K562 (cell line): ENCODE measurements around the gene CALML4. TPM values are rescaled to one million over a fixed set of nuclear protein-coding genes. Genes with fewer than 3 reads are reported as not detected.

Source experiments
- ATAC-seq: fragments of 200-7000 bp; cut with Tn5 transposase; 3 replicates; pipeline ENCODE4 v1.9.1; 2020; ENCODE audit warnings: moderate library complexity
- BruUV-seq: library from RNA; stranded (reverse); fragments of 400-500 nt; replicated peaks from 2 replicates; lab custom pipeline; 2021; lab: Mats Ljungman, UMichigan
- CTCF ChIA-PET: fragments of 300-600 bp; formaldehyde crosslinking; extraction: SDS; loops from one replicate; lab custom pipeline; 2021; ENCODE audit warnings: low intra/inter-chr PET ratio; lab: Yijun Ruan, JAX
- POLR2A ChIA-PET: fragments of 300-600, 350-650 bp; sonication (Branson Sonifier 250); formaldehyde crosslinking; extraction: SDS; loops from one replicate; lab custom pipeline; 2021; ENCODE audit warnings: antibody characterized with exemption, inconsistent platforms; lab: Yijun Ruan, JAX
- DNase-seq, 4 experiments: peaks; one replicate each; pipeline versions ENCODE4 v3.0.0 to v3.0.0-alpha.2; 2011 to 2018; ENCODE audit warnings: low spot score in 3 of 4, mixed read lengths in 3 of 4; ENCODE audit errors: extremely low read depth in 1 of 4
- FAIRE-seq: peaks from 2 replicates; lab custom pipeline; 2011; peaks lifted over from hg19 to GRCh38; lab: Jason Lieb, UNC
- H2AFZ ChIP-seq: 2 replicates; pipeline ENCODE4 v1.6.0; 2011; ENCODE audit warnings: low read depth, low read length, control low read depth, inconsistent platforms
- H3K27ac ChIP-seq: fragments of 200-600 bp; 3 replicates; pipeline ENCODE4 v1.8.0; 2011; ENCODE audit warnings: low read depth, mild to moderate bottlenecking, control low read depth, inconsistent platforms, low read length, moderate library complexity, mixed read lengths; ENCODE audit errors: extremely low read depth
- H3K27me3 ChIP-seq, 2 experiments: fragments of 300-600 bp in 1 of 2; 2 replicates in 1 of 2; 3 replicates in 1 of 2; pipeline versions ENCODE4 v1.6.0 to v1.8.0; 2011; ENCODE audit warnings: inconsistent platforms in 2 of 2, low read length in 2 of 2, mild to moderate bottlenecking in 1 of 2, mixed read lengths in 1 of 2, moderate library complexity in 1 of 2; ENCODE audit not compliant: control insufficient read depth in 2 of 2, insufficient read depth in 2 of 2
- H3K36me3 ChIP-seq: fragments of 300-600 bp; 3 replicates; pipeline ENCODE4 v1.8.0; 2011; ENCODE audit warnings: mild to moderate bottlenecking, low read length, inconsistent platforms; ENCODE audit not compliant: control insufficient read depth, insufficient read depth
- H3K4me1 ChIP-seq, 2 experiments: fragments of 200-600 bp in 1 of 2; replicated peaks in 1 of 2; 2 replicates in 1 of 2; 3 replicates in 1 of 2; pipeline versions ENCODE4 v1.5.1 to v1.8.0; 2011; ENCODE audit warnings: inconsistent platforms in 2 of 2, low read length in 2 of 2, mild to moderate bottlenecking in 1 of 2, mixed read lengths in 1 of 2, moderate library complexity in 1 of 2; ENCODE audit not compliant: control insufficient read depth in 2 of 2, insufficient read depth in 2 of 2
- H3K4me2 ChIP-seq: 2 replicates; pipeline ENCODE4 v1.6.1; 2011; ENCODE audit warnings: low read length, control low read depth, inconsistent platforms, mixed read lengths; ENCODE audit not compliant: insufficient read depth
- H3K4me3 ChIP-seq: fragments of 200-600 bp; sonication (generic), shearing (Covaris generic); 2 replicates; pipeline ENCODE4 v1.5.1; 2016; ENCODE audit warnings: control low read depth, inconsistent platforms
- H3K79me2 ChIP-seq: fragments of 200-600 bp; 3 replicates; pipeline ENCODE4 v1.8.0; 2011; ENCODE audit warnings: low read length, inconsistent platforms; ENCODE audit not compliant: control insufficient read depth, insufficient read depth
- H3K9ac ChIP-seq, 2 experiments: 2 replicates each; pipeline versions ENCODE4 v1.6.0 to v1.6.1; 2011; ENCODE audit warnings: low read depth in 2 of 2, low read length in 2 of 2, control low read depth in 1 of 2, inconsistent platforms in 1 of 2, mild to moderate bottlenecking in 1 of 2, mixed read lengths in 1 of 2; ENCODE audit not compliant: insufficient read depth in 1 of 2
- H3K9me1 ChIP-seq: one replicate; pipeline ENCODE4 v1.6.0; 2011; ENCODE audit warnings: inconsistent platforms, mild to moderate bottlenecking, low read length, moderate library complexity; ENCODE audit not compliant: control insufficient read depth, insufficient read depth
- H3K9me3 ChIP-seq: replicated peaks from 2 replicates; pipeline ENCODE4 v1.5.1; 2011; ENCODE audit warnings: low read depth, low read length, inconsistent platforms; ENCODE audit not compliant: control insufficient read depth, insufficient read depth
- H4K20me1 ChIP-seq: replicated peaks from 2 replicates; pipeline ENCODE4 v1.6.1; 2011; ENCODE audit warnings: low read length, inconsistent platforms, mixed read lengths; ENCODE audit not compliant: control insufficient read depth, insufficient read depth
- FOSL1 ChIP-seq: fragments of 200-800 bp; sonication (Bioruptor generic); conservative IDR thresholded peaks from 2 replicates; pipeline ENCODE4 v1.6.1; 2016; ENCODE audit warnings: missing genetic modification characterization, missing compliant biosample characterization
- KDM1A ChIP-seq, 2 experiments: fragments of 450-650 bp; IDR thresholded peaks; 2 replicates each; pipeline ENCODE4 v1.6.1; 2016; ENCODE audit warnings: mild to moderate bottlenecking in 2 of 2
- OTX1 ChIP-seq: fragments of 450-650 bp; formaldehyde crosslinking; IDR thresholded peaks from 2 replicates; pipeline ENCODE4 v1.4.0; 2022; ENCODE audit warnings: mild to moderate bottlenecking
- POLR2G ChIP-seq: fragments of 200-400 bp; formaldehyde crosslinking; IDR thresholded peaks from 2 replicates; pipeline ENCODE4 v1.6.1; 2017; ENCODE audit warnings: low read depth, mild to moderate bottlenecking, antibody characterized with exemption, low read length, moderate library complexity
- SREBF1 ChIP-seq: fragments of 150-350 bp; IDR thresholded peaks from 2 replicates; pipeline ENCODE4 v1.6.1; 2014; ENCODE audit warnings: antibody characterized with exemption, low read depth, low read length, borderline replicate concordance
- ZNF280B ChIP-seq: fragments of 250-450 bp; sonication (Bioruptor Pico); IDR thresholded peaks from 2 replicates; pipeline ENCODE4 v1.5.1; 2021; ENCODE audit warnings: mild to moderate bottlenecking
- ZNF76 ChIP-seq: fragments of 250-450 bp; sonication (Bioruptor Pico); IDR thresholded peaks from 2 replicates; pipeline ENCODE4 v1.4.0; 2020; ENCODE audit warnings: mild to moderate bottlenecking, moderate library complexity, borderline replicate concordance
- WGBS: fragments of 100-300 bp; shearing (Covaris generic); methylation state at CpG from one replicate; pipeline ENCODE4 v1.1.6; 2016; ENCODE audit warnings: low coverage, mixed read lengths; ENCODE audit not compliant: insufficient coverage; ENCODE audit errors: missing lambda C conversion rate; 5-methylcytosine and 5-hydroxymethylcytosine counted together
- in situ Hi-C: fragments of 300-500 bp; cut with MboI; formaldehyde crosslinking; loops from 4 replicates; pipeline ENCODE4 v1.15.0; 2018; ENCODE audit warnings: inconsistent platforms, mixed read lengths
- intact Hi-C: fragments of 100-400 bp; cut with micrococcal nuclease; formaldehyde crosslinking; loops from 2 replicates; pipeline ENCODE4 v1.14.2; 2022
- polyA plus RNA-seq, 8 experiments: library from polyadenylated mRNA; depleted of rRNA in 4 of 8; stranded (reverse) in 5 of 8; unstranded in 3 of 8; fragments of >200 nt; fragmentation: Nextera tagmentation in 2 of 8; fragmentation: Illumina TruSeq in 1 of 8; extraction: Ambion mirVana in 2 of 8; extraction: Trizol in 1 of 8; gene quantifications; 2 replicates each; pipeline versions ENCODE4 v1.2.1 to v1.2.3, GENCODE V29; 2011 to 2014; ENCODE audit warnings: inconsistent platforms in 1 of 8, missing spikeins in 1 of 8
- total RNA-seq, 7 experiments: library from RNA; depleted of rRNA in 6 of 7; stranded (reverse); fragments of >200 nt in 6 of 7; fragmentation: Illumina TruSeq in 2 of 7; extraction: Trizol in 2 of 7; gene quantifications; 2 replicates each; pipeline versions ENCODE4 v1.2.1 to v1.2.3, GENCODE V29; 2011 to 2021; ENCODE audit warnings: low replicate concordance in 1 of 7
- TF ChIP-seq, protein P1 (sequence below), 2 experiments: IDR thresholded peaks; 2 replicates each; pipeline ENCODE4 v1.6.1; 2011; ENCODE audit warnings: borderline replicate concordance in 1 of 2, control low read depth in 1 of 2, low read depth in 1 of 2, low read length in 1 of 2, mild to moderate bottlenecking in 1 of 2, mixed read lengths in 1 of 2, moderate library complexity in 1 of 2; ENCODE audit not compliant: insufficient read depth in 1 of 2, insufficient read length in 1 of 2, poor library complexity in 1 of 2, severe bottlenecking in 1 of 2; ENCODE audit errors: extremely low read depth in 1 of 2

The CALML4 gene
- total and polyA plus RNA-seq, 9 of the 15 experiments (the other 6 are each of a cell fraction or from before 2014, with no cell fraction given), result 2.8 to 30.6 (median 15.5) TPM

DNA sequence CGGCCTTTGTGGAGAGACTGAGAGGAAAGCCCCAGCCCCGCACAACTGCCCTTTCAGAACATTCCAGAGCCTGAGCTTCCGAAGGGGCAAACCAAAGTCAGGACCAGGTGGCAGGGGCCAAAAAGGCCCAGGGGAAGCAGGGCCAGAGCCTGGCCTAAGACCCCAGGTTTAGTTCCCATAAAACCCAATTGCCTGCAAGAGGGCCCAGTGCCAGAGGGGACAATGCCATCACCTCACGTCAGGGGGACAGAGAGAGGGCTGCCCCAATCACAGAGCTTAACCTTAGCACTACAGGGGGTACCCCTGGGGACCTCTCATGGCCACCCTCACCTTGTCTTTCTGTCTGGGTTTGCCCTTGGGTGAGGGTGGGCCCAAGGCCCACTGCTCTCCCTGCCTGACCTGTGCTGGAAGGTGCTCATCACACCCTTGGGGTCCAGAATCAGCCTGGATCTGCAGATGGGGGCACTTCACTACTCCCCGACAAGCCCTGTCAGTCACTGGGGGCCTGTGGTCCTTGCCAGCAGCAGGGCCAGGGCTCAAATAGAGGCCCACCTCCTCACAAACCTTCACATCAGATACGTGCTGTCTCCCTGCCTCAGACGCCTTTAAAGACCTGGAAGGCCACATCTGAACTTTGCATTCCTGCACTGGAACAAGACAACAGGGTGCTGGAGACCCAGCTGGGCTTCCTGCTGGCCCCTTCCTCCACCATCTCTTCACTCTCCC, 3.8 kb downstream of the CALML4 start:
- Histone ChIP-seq H3K9me1 (no peaks in the 10 kb centered on the region), H3K27me3 (no peaks in the 10 kb centered on the region), H3K4me3 (no peak overlapping the region), H3K9me3 (no peaks in the 10 kb centered on the region), H2AFZ (no peak overlapping the region), H3K9ac (peak overlapping the region in 1 of 2 experiments; percentile 80; a peak in 2 of 4 replicates), H3K79me2 (peaks cover 28% of the 10 kb centered on the region), H3K4me1 (peaks cover 10 to 33% of the 10 kb centered on the region in 2 experiments), H4K20me1 (no peaks in the 10 kb centered on the region), H3K4me2 (no peak overlapping the region), H3K36me3 (peaks cover 33% of the 10 kb centered on the region; the same call in 2 of the 3 replicates), H3K27ac (no peak overlapping the region)
- ChIA-PET POLR2A (interaction anchor here (1.1 kb wide), 1 partner anchor 8 kb away, joined by 4 read pairs; no protein-coding TSS in a partner anchor), CTCF (no interaction called here)
- no TSS peak for BruUV-seq
- TF ChIP-seq POLR2G, result no peak
- no peak for TF ChIP-seq FOSL1
- no peak for TF ChIP-seq SREBF1
- no peak for TF ChIP-seq ZNF280B (CRISPR knock-in tag)
- TF ChIP-seq KDM1A (IDR thresholded peaks at IDR 0.05), result no peak
- no peak for TF ChIP-seq OTX1 (CRISPR knock-in tag)
- no peak for TF ChIP-seq ZNF76 (CRISPR knock-in tag)
- TF ChIP-seq, protein P1, sequence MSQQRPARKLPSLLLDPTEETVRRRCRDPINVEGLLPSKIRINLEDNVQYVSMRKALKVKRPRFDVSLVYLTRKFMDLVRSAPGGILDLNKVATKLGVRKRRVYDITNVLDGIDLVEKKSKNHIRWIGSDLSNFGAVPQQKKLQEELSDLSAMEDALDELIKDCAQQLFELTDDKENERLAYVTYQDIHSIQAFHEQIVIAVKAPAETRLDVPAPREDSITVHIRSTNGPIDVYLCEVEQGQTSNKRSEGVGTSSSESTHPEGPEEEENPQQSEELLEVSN (IDR thresholded peaks at IDR 0.05; ENCODE audit: borderline replicate concordance in 1 of 2, extremely low read depth in 1 of 2, insufficient read depth in 1 of 2, insufficient read length in 1 of 2, low read depth in 1 of 2, low read length in 1 of 2, poor library complexity in 1 of 2, severe bottlenecking in 1 of 2), result no peak
- in situ Hi-C loops (no loop called here), intact Hi-C loops (no loop called here)
- FAIRE-seq (no peak), DNase-seq (no peak), ATAC-seq (no peak)
- WGBS, result 89% methylated on average over 6 of the region's 7 CpGs
